CD1c-positive myeloid dendritic cell (primary cell): ENCODE data around the gene PCDH9.

Experiments used
- DNase-seq: peaks from one replicate; pipeline ENCODE4 v3.0.0-alpha.2; 2016; ENCODE audit errors: extremely low spot score

PCDH9 gene

DNA sequence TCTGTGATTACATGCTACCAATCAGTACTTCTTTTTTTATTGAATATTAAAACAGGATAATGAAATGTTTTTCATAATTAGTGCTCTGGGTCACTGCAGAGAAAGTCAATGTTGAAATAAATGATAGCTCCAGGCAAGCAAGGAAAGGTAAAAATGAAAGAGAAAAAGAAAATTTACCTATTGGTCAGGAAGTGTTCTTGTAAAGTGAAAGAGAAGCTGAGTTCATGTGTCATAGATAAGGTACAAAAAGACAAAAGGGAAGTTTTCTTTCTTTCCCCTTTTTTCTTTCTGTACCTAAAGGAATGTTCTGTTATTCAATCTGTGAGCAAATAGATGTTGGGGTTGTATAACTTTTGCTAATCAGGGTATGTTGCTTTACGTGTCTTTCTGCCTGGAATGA is 197.0 kb downstream of the PCDH9 start:
- no peak for DNase-seq

DNA sequence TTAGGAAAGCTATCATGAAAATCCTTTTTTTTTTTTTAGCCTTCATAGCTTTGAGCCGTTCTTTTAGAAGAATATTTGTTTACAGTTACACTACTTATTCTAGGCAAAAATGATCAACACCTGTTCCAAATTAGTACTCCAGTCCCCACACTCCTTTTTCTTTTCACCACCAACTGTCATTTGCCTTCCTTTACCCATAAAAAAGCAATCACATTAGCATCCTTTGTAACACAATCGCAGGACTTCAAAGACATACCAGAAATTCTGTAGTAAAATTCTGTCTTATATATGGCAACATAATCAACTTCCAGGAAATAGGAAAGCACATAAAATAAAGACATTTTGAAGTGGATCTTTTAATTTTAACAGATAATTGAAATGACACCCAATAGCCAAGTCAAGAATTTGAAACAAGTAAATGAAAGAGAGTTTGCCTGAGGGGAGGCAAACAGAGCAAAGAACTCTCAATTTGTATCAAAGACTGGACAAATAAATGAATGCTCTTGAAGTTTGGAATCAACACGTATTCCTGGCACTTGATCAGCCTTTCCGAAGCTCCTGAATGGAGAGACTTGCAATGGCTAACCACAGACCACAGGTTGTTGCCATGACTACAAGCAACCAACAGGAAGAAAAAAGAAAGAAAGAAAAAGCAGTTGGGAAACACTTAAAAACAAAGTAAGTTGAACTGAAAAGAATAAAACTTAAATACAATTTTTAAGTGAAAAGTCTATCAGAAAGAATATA is 206.8 kb downstream of the PCDH9 start:
- no peak for DNase-seq

- DNase-seq = no peak
These were observed 211.4 kb downstream of the PCDH9 start for GRCh38 chr13:67018775-67019174.

DNA sequence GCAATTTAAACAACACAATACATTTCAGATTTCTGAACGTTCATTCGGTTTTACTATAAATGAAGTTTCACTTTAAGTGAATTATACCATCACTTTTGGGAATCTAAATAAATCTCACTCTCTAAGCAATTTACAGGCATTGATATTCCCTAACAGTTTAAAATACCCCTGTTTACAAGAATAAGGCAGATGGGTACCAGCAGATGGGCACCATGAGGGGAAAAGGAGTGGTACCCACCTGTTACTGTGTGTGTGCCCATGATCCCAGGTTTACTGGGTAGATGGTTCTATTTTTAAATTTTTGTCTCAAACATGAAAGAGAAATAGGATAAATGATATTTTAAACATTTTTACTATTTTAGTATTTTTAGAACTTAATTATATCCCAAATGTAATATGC is 212.9 kb downstream of the PCDH9 start:
- DNase-seq = no peak

GRCh38 chr13:67015976-67016600 is 214.0 kb downstream of the PCDH9 start:
- DNase-seq = no peak

- no peak for DNase-seq
These were observed 215.7 kb downstream of the PCDH9 start for GRCh38 chr13:67014399-67014798.

DNA sequence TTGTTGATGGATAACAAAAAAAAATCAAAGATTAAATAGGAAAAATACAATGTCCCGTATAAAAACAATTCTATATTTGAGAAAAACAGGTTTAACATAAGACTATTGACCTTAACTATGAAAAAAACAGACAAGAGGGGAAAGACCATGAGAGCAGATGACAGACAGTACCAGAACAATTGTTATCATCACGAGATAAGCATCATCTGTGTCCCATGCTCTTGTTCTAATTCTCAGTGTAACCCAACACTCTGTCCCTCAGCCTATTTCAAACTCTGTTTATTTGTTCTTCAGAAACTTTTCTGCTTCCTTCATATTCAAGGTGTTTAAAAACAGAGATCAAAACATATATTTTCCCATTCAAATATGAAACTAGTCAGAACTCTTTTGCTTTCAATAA is 216.4 kb downstream of the PCDH9 start:
- no peak for DNase-seq

GRCh38 chr13:67008075-67008668 is 222.0 kb downstream of the PCDH9 start:
- DNase-seq = no peak

GRCh38 chr13:67004511-67004910 is 225.6 kb downstream of the PCDH9 start:
- no peak for DNase-seq

GRCh38 chr13:67003743-67004142 is 226.4 kb downstream of the PCDH9 start:
- DNase-seq = no peak

DNA sequence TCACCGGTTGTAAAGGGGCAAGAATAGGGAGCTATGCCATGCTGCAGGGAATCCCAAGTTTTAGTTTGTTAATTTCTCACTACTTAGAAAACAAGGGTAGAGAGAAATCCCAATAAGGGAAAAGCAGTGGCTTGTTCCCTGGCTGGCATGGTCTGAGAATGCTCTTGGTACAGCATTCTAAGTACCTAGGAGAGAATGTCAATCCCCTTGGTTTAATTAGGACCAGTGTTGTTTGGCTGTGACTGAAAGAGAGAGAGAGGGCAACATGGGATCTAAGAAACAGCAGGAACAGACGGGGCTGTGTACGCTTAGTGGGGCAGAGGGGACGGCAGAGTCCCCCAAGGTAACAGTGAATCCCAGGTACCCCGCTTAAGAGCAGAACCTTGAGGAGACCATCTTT is 228.8 kb downstream of the PCDH9 start:
- DNase-seq = no peak

- DNase-seq = no peak
These were observed 233.6 kb downstream of the PCDH9 start for GRCh38 chr13:66996503-66996902.

- DNase-seq = no peak
These were observed 234.9 kb downstream of the PCDH9 start for GRCh38 chr13:66995203-66995611.

GRCh38 chr13:66994517-66995202 is 235.5 kb downstream of the PCDH9 start:
- no peak for DNase-seq

DNA sequence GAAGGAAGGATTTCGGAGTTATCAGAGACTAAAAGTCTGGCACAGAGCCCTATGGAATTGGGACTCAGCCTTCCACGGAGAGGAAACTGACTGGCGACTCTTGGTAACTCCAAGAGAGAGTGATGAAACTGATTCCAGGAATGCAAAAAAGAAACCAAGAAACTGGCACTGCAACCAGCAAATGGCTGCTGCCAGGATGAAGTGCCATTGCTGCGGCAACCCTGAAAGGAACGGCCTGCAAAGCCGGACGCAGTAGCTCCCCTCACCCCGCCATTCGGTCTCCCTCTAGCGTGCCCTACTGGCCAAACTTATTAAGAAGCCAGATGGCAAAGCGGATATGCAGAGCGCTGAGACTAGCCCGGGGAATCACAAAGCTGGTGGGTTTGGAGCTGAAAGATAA is 236.0 kb downstream of the PCDH9 start:
- DNase-seq = peak; percentile 37

- DNase-seq = no peak
These were observed 237.4 kb downstream of the PCDH9 start for GRCh38 chr13:66992719-66993118.

GRCh38 chr13:66992183-66992582 is 238.0 kb downstream of the PCDH9 start:
- DNase-seq = no peak

DNA sequence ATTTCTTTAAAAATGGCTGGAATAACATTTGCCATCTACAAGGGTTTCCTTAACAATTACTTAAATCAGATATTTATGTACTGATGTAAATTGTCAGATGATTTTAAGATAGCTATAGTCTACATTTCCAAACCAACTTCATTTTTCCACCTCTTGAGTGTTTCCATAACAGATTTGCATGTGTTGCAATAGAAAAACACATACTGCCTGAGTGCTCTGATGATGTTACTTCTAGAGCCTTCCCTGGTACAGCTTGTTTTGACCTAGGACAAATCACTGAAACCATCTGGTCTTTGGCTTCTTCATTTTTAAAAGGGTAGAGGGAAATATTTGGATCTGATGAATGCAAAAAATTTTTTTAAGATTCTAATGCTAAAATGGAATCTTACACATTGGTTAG is 245.9 kb downstream of the PCDH9 start:
- no peak for DNase-seq

- no peak for DNase-seq
These were observed 248.2 kb downstream of the PCDH9 start for GRCh38 chr13:66981912-66982311.

- DNase-seq = no peak
These were observed 253.0 kb downstream of the PCDH9 start for GRCh38 chr13:66977161-66977560.

- no peak for DNase-seq
These were observed 255.2 kb downstream of the PCDH9 start for GRCh38 chr13:66974889-66975288.

GRCh38 chr13:66974174-66974573 is 256.0 kb downstream of the PCDH9 start:
- no peak for DNase-seq

GRCh38 chr13:66972659-66973058 is 257.5 kb downstream of the PCDH9 start:
- no peak for DNase-seq
